Activated naive CD8-positive, alpha-beta T cell treated with anti-CD3 and anti-CD28 coated beads, Interleukin-2, amount 50 U/mL, for 16 hours (primary cell): ENCODE results near the gene TMEM125.

Experiments
- DNase-seq: peaks from one replicate; pipeline ENCODE4 v3.0.0-alpha.2; 2020; ENCODE audit warnings: low read depth, low spot score

TMEM125 gene

GRCh38 chr1:43274125-43274803 is 4.5 kb downstream of the TMEM125 start:
- DNase-seq, result no peak

GRCh38 chr1:43274804-43275180 is 5.0 kb downstream of the TMEM125 start:
- DNase-seq, result no peak

- DNase-seq, result no peak
Measured at GRCh38 chr1:43275826-43276620, 6.2 kb downstream of the TMEM125 start.

- no peak for DNase-seq
Measured at GRCh38 chr1:43276673-43277072, 6.9 kb downstream of the TMEM125 start.

- no peak for DNase-seq
Measured at GRCh38 chr1:43277116-43277876, 7.5 kb downstream of the TMEM125 start.

- DNase-seq, result no peak
Measured at GRCh38 chr1:43279161-43279560, 9.4 kb downstream of the TMEM125 start.

GRCh38 chr1:43279666-43280065 is 9.9 kb downstream of the TMEM125 start:
- DNase-seq, result no peak

GRCh38 chr1:43280692-43281091 is 10.9 kb downstream of the TMEM125 start:
- no peak for DNase-seq

- no peak for DNase-seq
Measured at GRCh38 chr1:43282220-43283195, 12.7 kb downstream of the TMEM125 start.

- DNase-seq, result no peak
Measured at GRCh38 chr1:43284065-43284464, 14.3 kb downstream of the TMEM125 start.

- no peak for DNase-seq
Measured at GRCh38 chr1:43284546-43285110, 14.8 kb downstream of the TMEM125 start.

- DNase-seq, result no peak
Measured at GRCh38 chr1:43285269-43285990, 15.6 kb downstream of the TMEM125 start, which contains the start of gene C1orf210. C1orf210 (minus strand) TSS chr1:43285581; CDS start chr1:43283270, 2,311 bp downstream.

GRCh38 chr1:43286115-43286514 is 16.3 kb downstream of the TMEM125 start:
- no peak for DNase-seq

GRCh38 chr1:43286533-43286932 is 16.8 kb downstream of the TMEM125 start:
- no peak for DNase-seq

- no peak for DNase-seq
Measured at GRCh38 chr1:43288058-43288784, 18.4 kb downstream of the TMEM125 start.

GRCh38 chr1:43288785-43289706 is 19.3 kb downstream of the TMEM125 start:
- DNase-seq, result no peak

- no peak for DNase-seq
Measured at GRCh38 chr1:43292216-43292615, 22.4 kb downstream of the TMEM125 start.

- no peak for DNase-seq
Measured at GRCh38 chr1:43292679-43293078, 22.9 kb downstream of the TMEM125 start.
